A673 (cell line): Measurements from ENCODE around the gene SMIM28. TPM values are rescaled to one million over a fixed set of nuclear protein-coding genes. Genes with fewer than 3 reads are reported as not detected.

Experiments
- BruUV-seq: library from RNA; stranded (reverse); fragments of 400-500 nt; replicated peaks from 2 replicates; lab custom pipeline; 2021; lab: Mats Ljungman, UMichigan
- CTCF ChIA-PET: fragments of 300-600 bp; sonication (Branson Sonifier 250); formaldehyde crosslinking; loops from one replicate; lab custom pipeline; 2022; ENCODE audit warnings: antibody characterized with exemption; lab: Charles Lee
- POLR2A ChIA-PET: fragments of 300-600 bp; sonication (Branson Sonifier 250); formaldehyde crosslinking; loops from one replicate; lab custom pipeline; 2022; ENCODE audit warnings: antibody characterized with exemption; ENCODE audit not compliant: low non-redundant PET; lab: Charles Lee
- DNase-seq: peaks from one replicate; pipeline ENCODE4 v3.0.0-alpha.2; 2015; ENCODE audit warnings: low spot score
- H3K27ac ChIP-seq: fragments of 200-600 bp; sonication (generic); 2 replicates; pipeline ENCODE4 v1.5.1; 2016; ENCODE audit warnings: mixed run types, low read depth, mild to moderate bottlenecking, mixed read lengths, antibody characterized with exemption, low read length; ENCODE audit not compliant: poor library complexity, severe bottlenecking
- H3K27me3 ChIP-seq: fragments of 200-600 bp; sonication (generic); replicated peaks from 2 replicates; pipeline ENCODE4 v1.6.1; 2017; ENCODE audit warnings: mixed run types, low read depth, mild to moderate bottlenecking, mixed read lengths, antibody characterized with exemption, low read length; ENCODE audit not compliant: insufficient read depth, poor library complexity
- H3K36me3 ChIP-seq: fragments of 200-600 bp; sonication (generic); 2 replicates; pipeline ENCODE4 v1.6.1; 2016; ENCODE audit warnings: mixed run types, mild to moderate bottlenecking, mixed read lengths, antibody characterized with exemption, low read length; ENCODE audit not compliant: insufficient read depth, poor library complexity, severe bottlenecking
- H3K4me1 ChIP-seq: fragments of 200-600 bp; sonication (generic); 2 replicates; pipeline ENCODE4 v1.6.1; 2017; ENCODE audit warnings: mixed run types, mild to moderate bottlenecking, mixed read lengths, antibody characterized with exemption, low read length; ENCODE audit not compliant: insufficient read depth, poor library complexity, severe bottlenecking
- H3K4me3 ChIP-seq: fragments of 200-600 bp; sonication (generic); 2 replicates; pipeline ENCODE4 v1.5.1; 2016; ENCODE audit warnings: low read depth, mixed run types, mild to moderate bottlenecking, mixed read lengths, low read length; ENCODE audit not compliant: poor library complexity, severe bottlenecking
- H3K9me3 ChIP-seq: fragments of 200-600 bp; sonication (generic); 2 replicates; pipeline ENCODE4 v1.6.1; 2016; ENCODE audit warnings: mixed run types, low read depth, mild to moderate bottlenecking, mixed read lengths, antibody characterized with exemption, low read length; ENCODE audit not compliant: poor library complexity, severe bottlenecking
- CTCF ChIP-seq: fragments of 300-800, 200-600 bp; sonication (generic); conservative IDR thresholded peaks from 2 replicates; pipeline ENCODE4 v1.5.1; 2017; ENCODE audit warnings: low read depth, mild to moderate bottlenecking, antibody characterized with exemption, low read length, moderate library complexity, mixed read lengths
- EZH2 ChIP-seq: fragments of 200-600 bp; sonication (generic); IDR thresholded peaks from 2 replicates; pipeline ENCODE4 v1.6.1; 2017; ENCODE audit warnings: borderline replicate concordance, low read depth, mild to moderate bottlenecking, mixed read lengths, antibody characterized with exemption, low read length; ENCODE audit not compliant: poor library complexity, severe bottlenecking
- intact Hi-C: fragments of 100-400 bp; cut with micrococcal nuclease; formaldehyde crosslinking; loops from one replicate; pipeline ENCODE4 v1.10.0; 2022; ENCODE audit not compliant: unreplicated experiment
- total RNA-seq: library from RNA; stranded (reverse); gene quantifications from 2 replicates; pipeline ENCODE4 v1.2.3, GENCODE V29; 2021

Gene SMIM28
- total RNA-seq, 1 experiment from 2014 or later, result not detected

DNA sequence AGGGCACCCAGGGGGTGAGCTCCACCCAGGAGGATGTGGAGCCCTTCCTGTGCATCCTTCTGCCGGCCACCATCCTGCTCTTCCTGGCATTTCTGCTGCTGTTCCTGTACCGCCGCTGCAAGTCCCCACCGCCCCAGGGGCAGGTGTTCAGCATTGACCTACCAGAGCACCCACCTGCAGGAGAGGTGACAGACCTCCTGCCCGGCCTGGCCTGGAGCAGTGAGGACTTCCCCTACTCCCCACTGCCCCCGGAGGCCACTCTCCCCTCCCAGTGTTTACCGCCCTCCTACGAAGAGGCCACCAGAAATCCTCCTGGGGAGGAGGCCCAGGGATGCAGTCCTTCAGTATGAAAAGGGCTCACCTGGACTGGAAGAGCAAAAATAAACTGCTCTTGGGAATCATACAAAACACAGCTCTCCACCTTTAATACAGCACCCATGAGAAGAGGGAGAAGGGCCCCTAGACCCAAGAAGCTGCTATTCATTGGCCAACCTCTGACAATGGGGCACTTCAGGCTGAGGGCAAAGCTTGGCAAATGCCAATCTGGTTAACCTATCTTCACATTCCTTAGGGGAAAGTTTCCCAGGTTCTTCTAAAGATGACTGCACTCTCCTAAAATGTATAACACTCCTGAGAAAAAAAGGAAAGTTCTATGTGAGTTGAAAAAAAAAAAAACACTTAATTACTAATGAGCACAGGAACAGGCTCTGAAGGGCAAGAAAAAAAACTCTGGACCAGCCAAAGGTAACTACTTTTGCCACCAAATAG lies 5.0 kb downstream of the SMIM28 start:
- intact Hi-C loops, result no loop called here
- no peaks in the 10 kb centered on the region for H3K4me1 ChIP-seq
- no peaks in the 10 kb centered on the region for H3K36me3 ChIP-seq
- ChIA-PET CTCF (no interaction called here), POLR2A (no interaction called here)
- no peak for DNase-seq
- no TSS peak for BruUV-seq
- H3K27me3 ChIP-seq, result no peaks in the 10 kb centered on the region
- H3K27ac ChIP-seq, result no peak overlapping the region
- no peak overlapping the region for H3K4me3 ChIP-seq
- TF ChIP-seq EZH2 (no peak), CTCF (no peak)
- no peaks in the 10 kb centered on the region for H3K9me3 ChIP-seq

GRCh38 chr6:138383776-138384175 lies 6.1 kb downstream of the SMIM28 start:
- ChIA-PET POLR2A (no interaction called here), CTCF (no interaction called here)
- Histone ChIP-seq H3K36me3 (no peaks in the 10 kb centered on the region), H3K27ac (no peak overlapping the region), H3K27me3 (no peaks in the 10 kb centered on the region), H3K9me3 (no peaks in the 10 kb centered on the region), H3K4me1 (no peaks in the 10 kb centered on the region), H3K4me3 (no peak overlapping the region)
- no TSS peak for BruUV-seq
- TF ChIP-seq EZH2 (no peak), CTCF (no peak)
- intact Hi-C loops, result no loop called here
- no peak for DNase-seq

DNA sequence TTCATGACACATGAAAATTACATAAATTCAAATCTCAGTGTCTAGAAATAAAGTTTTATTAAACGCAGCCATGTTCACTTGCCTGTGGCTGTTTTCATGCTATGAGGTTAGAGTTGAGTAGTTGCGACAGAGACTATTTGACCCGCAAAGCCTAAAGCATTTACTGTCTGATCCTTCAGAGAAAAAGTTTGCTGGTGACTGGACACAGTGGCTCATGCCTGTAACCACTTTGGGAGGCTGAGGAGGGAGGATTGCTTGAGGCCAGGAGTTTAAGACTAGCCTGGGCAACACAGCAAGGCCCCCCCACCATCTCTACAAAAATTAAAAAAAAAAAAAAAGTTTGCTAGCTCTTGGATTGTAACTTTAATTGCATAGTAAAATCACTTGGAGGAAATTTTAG lies 9.2 kb downstream of the SMIM28 start:
- ChIA-PET CTCF (interaction anchor here (0.6 kb wide), 1 partner anchor 384 kb away, joined by 9 read pairs; no protein-coding TSS in a partner anchor), POLR2A (no interaction called here)
- DNase-seq, result no peak
- no peak overlapping the region for H3K27ac ChIP-seq
- no TSS peak for BruUV-seq
- H3K36me3 ChIP-seq, result no peaks in the 10 kb centered on the region
- intact Hi-C loops, result no loop called here
- H3K4me1 ChIP-seq, result no peaks in the 10 kb centered on the region
- H3K9me3 ChIP-seq, result no peaks in the 10 kb centered on the region
- no peak overlapping the region for H3K4me3 ChIP-seq
- TF ChIP-seq CTCF (no peak), EZH2 (no peak)
- no peaks in the 10 kb centered on the region for H3K27me3 ChIP-seq
